ENCODE results near the gene TRIM14. TPM values are rescaled to one million over a fixed set of nuclear protein-coding genes. Genes with fewer than 3 reads are reported as not detected.

Gene TRIM14
- total and polyA plus RNA-seq, 2 of the 4 experiments (the other 2 are of a cell fraction): 3.0 to 8.5 TPM

- Histone ChIP-seq H3K9me3 (ENCODE audit: control insufficient read depth, insufficient read depth, low read length) (no peaks in the 10 kb centered on the region), H3K27ac (ENCODE audit: insufficient read depth, low read length) (peak overlapping the region; percentile 80), H3K14ac (replicated peaks; ENCODE audit: low read depth, low read length) (peak overlapping the region; percentile 96), H3K4me3 (ENCODE audit: insufficient read depth, low read depth, low read length) (no peak overlapping the region), H3K18ac (ENCODE audit: low read depth, low read length) (peak overlapping the region; percentile 66), H3K9ac (ENCODE audit: low read depth, low read length) (peak overlapping the region; percentile 26; the same call in 1 of the 2 replicates), H3K4ac (ENCODE audit: low read depth, low read length) (peak overlapping the region; percentile 98), H2BK20ac (ENCODE audit: low read depth, low read length) (peak overlapping the region; percentile 98), H4K8ac (ENCODE audit: low read depth in 2 of 2, low read length in 2 of 2) (peak overlapping the region; percentile 77 to 95), H3K36me3 (ENCODE audit: control insufficient read depth, insufficient read depth, low read length) (no peaks in the 10 kb centered on the region), H2AK9ac (replicated peaks; ENCODE audit: low read depth, low read length, poor library complexity) (peak overlapping the region; percentile 95), H3K56ac (ENCODE audit: extremely low read depth, insufficient read depth, low read length) (peak overlapping the region; percentile 89), H2AFZ (replicated peaks; ENCODE audit: low read length, poor library complexity) (peak overlapping the region; percentile 82), H3K4me2 (ENCODE audit: low read depth, low read length) (peak overlapping the region; percentile 3; the same call in 1 of the 2 replicates), H4K91ac (ENCODE audit: insufficient read depth, low read depth, low read length) (peak overlapping the region; percentile 97), H2BK15ac (ENCODE audit: low read depth, low read length) (peak overlapping the region; percentile 99), H2BK120ac (ENCODE audit: low read depth, low read length) (peak overlapping the region; percentile 99), H4K20me1 (ENCODE audit: insufficient read depth, low read length) (no peaks in the 10 kb centered on the region), H2AK5ac (ENCODE audit: low read depth, low read length) (peak overlapping the region; percentile 99), H3K27me3 (ENCODE audit: control insufficient read depth, insufficient read depth, low read length) (no peaks in the 10 kb centered on the region), H3K79me1 (ENCODE audit: low read depth in 1 of 2, low read length in 2 of 2) (peaks cover 0 to 21% of the 10 kb centered on the region in 2 experiments; a peak in 2 of 4 replicates), H4K5ac (ENCODE audit: low read depth, low read length) (peak overlapping the region; percentile 26; the same call in 1 of the 2 replicates), H3K9me1 (ENCODE audit: insufficient read depth, low read length) (peaks cover 25% of the 10 kb centered on the region), H2BK5ac (ENCODE audit: low read depth, low read length, poor library complexity, severe bottlenecking) (peak overlapping the region; percentile 81), H3K23ac (ENCODE audit: low read depth, low read length) (peak overlapping the region; percentile 98), H3K4me1 (ENCODE audit: control insufficient read depth, insufficient read depth, low read length) (peaks cover 14% of the 10 kb centered on the region)
- CTCF ChIA-PET: interaction anchor here (1.0 kb wide), 2 partner anchors 52 to 112 kb away, joined by 3 to 4 read pairs; partner anchors contain the start of genes ANP32B and TRMO
- dilution Hi-C loops (cut with HindIII; ENCODE audit: low sequenced_read_pairs, unreplicated experiment): no loop called here
- intact Hi-C loops (cut with micrococcal nuclease): loop anchor here (1.0 to 2.0 kb wide), 2 partner anchors 52 to 112 kb away; partner anchors contain the start of gene ANP32B
- TF ChIP-seq CHD1 (IDR thresholded peaks at IDR 0.05; ENCODE audit: low read depth, low read length) (no peak), CTCF (conservative IDR thresholded peaks at IDR 0.05; ENCODE audit: low read depth, low read length) (peak; percentile 59), SMC3 (IDR thresholded peaks at IDR 0.05; ENCODE audit: low read depth, low read length) (peak; percentile 34; the same call in 1 of the 2 replicates), RAD21 (IDR thresholded peaks at IDR 0.05; ENCODE audit: low read length) (peak; percentile 34)
- DNase-seq (peak; percentile 75), ATAC-seq (ENCODE audit: low read depth) (no peak)
- BruUV-seq (replicated peaks): no TSS peak
- in situ Hi-C loops (cut with MboI; ENCODE audit: low sequenced_read_pairs): no loop called here
- POLR2A ChIA-PET (ENCODE audit: unreplicated experiment): no interaction called here
- 33% methylated on average over 2 of the region's 20 CpGs; no CpG with 5 or more reads in 1 of the 2 experiments for WGBS, 2 experiments (ENCODE audit: extremely low coverage in 2 of 2, insufficient read length in 1 of 2)
These were observed 84.2 kb downstream of the TRIM14 start for GRCh38 chr9:98034593-98035546.

Data from IMR-90 (cell line).